HepG2 (cell line): ENCODE measurements around the gene SLC25A47. TPM values are rescaled to one million over a fixed set of nuclear protein-coding genes. Genes with fewer than 3 reads are reported as not detected.

Source experiments
- AHDC1 ChIP-seq: sonication (generic); formaldehyde crosslinking; IDR thresholded peaks from 2 replicates; pipeline ENCODE4 v1.5.1; 2020; ENCODE audit warnings: mild to moderate bottlenecking, missing genetic modification reagents, borderline replicate concordance
- HNRNPL ChIP-seq: fragments of 200-400 bp; formaldehyde crosslinking; IDR thresholded peaks from 2 replicates; pipeline ENCODE4 v1.6.1; 2017; ENCODE audit warnings: mild to moderate bottlenecking, low read depth, low read length
- ISL2 ChIP-seq: sonication (generic); formaldehyde crosslinking; IDR thresholded peaks from 2 replicates; pipeline ENCODE4 v1.5.0; 2020; ENCODE audit warnings: missing genetic modification reagents
- KDM6A ChIP-seq: IDR thresholded peaks from 2 replicates; pipeline ENCODE4 v1.6.1; 2016; ENCODE audit warnings: low read depth
- NFKBIZ ChIP-seq: IDR thresholded peaks from 2 replicates; pipeline ENCODE4 v1.6.1; 2018; ENCODE audit warnings: missing genetic modification reagents, missing compliant biosample characterization
- PRDM4 ChIP-seq: sonication (generic); formaldehyde crosslinking; IDR thresholded peaks from 2 replicates; pipeline ENCODE4 v1.9.0; 2021; ENCODE audit warnings: missing genetic modification reagents, borderline replicate concordance
- RXRB ChIP-seq: IDR thresholded peaks from 2 replicates; pipeline ENCODE4 v1.6.1; 2016; ENCODE audit warnings: borderline replicate concordance, missing genetic modification reagents, missing compliant biosample characterization
- SIX4 ChIP-seq: sonication (generic); formaldehyde crosslinking; IDR thresholded peaks from 2 replicates; pipeline ENCODE4 v1.4.0; 2020; ENCODE audit warnings: missing genetic modification reagents
- TBL1XR1 ChIP-seq: fragments of 150-350 bp; IDR thresholded peaks from 2 replicates; pipeline ENCODE4 v1.6.1; 2014; ENCODE audit warnings: borderline replicate concordance, low read length; ENCODE audit not compliant: partially characterized antibody
- TEAD2 ChIP-seq: sonication (generic); formaldehyde crosslinking; IDR thresholded peaks from 2 replicates; pipeline ENCODE4 v1.9.0; 2021; ENCODE audit warnings: missing genetic modification reagents
- ZNF609 ChIP-seq: sonication (generic); formaldehyde crosslinking; IDR thresholded peaks from 2 replicates; pipeline ENCODE4 v1.4.0; 2020; ENCODE audit warnings: mild to moderate bottlenecking, missing genetic modification reagents, borderline replicate concordance
- ZNF770 ChIP-seq: sonication (generic); formaldehyde crosslinking; IDR thresholded peaks from 2 replicates; pipeline ENCODE4 v1.5.0; 2020; ENCODE audit warnings: mild to moderate bottlenecking, missing genetic modification reagents
- ZNF788 ChIP-seq: sonication (generic); formaldehyde crosslinking; IDR thresholded peaks from 2 replicates; pipeline ENCODE4 v1.5.0; 2020; ENCODE audit warnings: mild to moderate bottlenecking, missing genetic modification reagents, borderline replicate concordance
- polyA plus RNA-seq, 8 experiments: library from polyadenylated mRNA; depleted of rRNA in 3 of 8; stranded (reverse) in 7 of 8; unstranded in 1 of 8; fragments of >200 nt; fragmentation: Illumina TruSeq in 4 of 8; extraction: Trizol in 4 of 8; gene quantifications; 2 replicates each; pipeline versions ENCODE4 v1.2.1 to v1.2.3, GENCODE V29; 2011 to 2016; ENCODE audit warnings: low read depth in 4 of 8, missing spikeins in 1 of 8, mixed read lengths in 1 of 8; ENCODE audit not compliant: insufficient read depth in 1 of 8
- total RNA-seq, 5 experiments: library from RNA; depleted of rRNA; stranded (reverse); fragments of >200 nt; fragmentation: Illumina TruSeq; extraction: Trizol; gene quantifications; 2 replicates each; pipeline ENCODE4 v1.2.3, GENCODE V29; 2016; ENCODE audit warnings: low read depth in 1 of 5

SLC25A47 gene
- total and polyA plus RNA-seq, 2 of the 13 experiments (the other 11 are each of a cell fraction or from before 2014, with no cell fraction given): 1.0 to 1.7 TPM

- no peak for TF ChIP-seq PRDM4 (CRISPR knock-in tag)
- no peak for TF ChIP-seq ZNF770 (CRISPR knock-in tag)
- TF ChIP-seq SIX4 (CRISPR knock-in tag): no peak
- TF ChIP-seq ZNF788 (CRISPR knock-in tag): peak; percentile 78; the same call in 1 of the 2 replicates
- peak; percentile 92 for TF ChIP-seq KDM6A (CRISPR knock-in tag)
- peak; percentile 89 for TF ChIP-seq RXRB
- no peak for TF ChIP-seq TEAD2
- TF ChIP-seq TBL1XR1: no peak
- peak; percentile 95 for TF ChIP-seq HNRNPL
- no peak for TF ChIP-seq AHDC1
- TF ChIP-seq NFKBIZ: no peak
- TF ChIP-seq ZNF609 (CRISPR knock-in tag): peak; percentile 76; the same call in 1 of the 2 replicates
- peak; percentile 48 for TF ChIP-seq ISL2 (CRISPR knock-in tag)
Observed at GRCh38 chr14:100290607-100291304, 32.4 kb upstream of the SLC25A47 start (continued).
